Tibial nerve (tissue), 4 donors: Measurements from ENCODE around the gene REC114. TPM values are rescaled to one million over a fixed set of nuclear protein-coding genes. Genes with fewer than 3 reads are reported as not detected.

Experiments
- DNase-seq, 2 donors: peaks; one replicate each; pipeline ENCODE4 v3.0.0-alpha.2; 2019; ENCODE audit warnings: low spot score in 2 of 2
- H3K27ac ChIP-seq, 4 donors: fragments of 200-600 bp; sonication (generic) in 3 of 4; one replicate each; pipeline ENCODE4 v1.5.1; 2017 to 2019; ENCODE audit warnings: mild to moderate bottlenecking in 1 of 4
- H3K27me3 ChIP-seq, 2 donors: fragments of 200-600 bp; sonication (generic) in 1 of 2; one replicate each; pipeline versions ENCODE4 v1.5.1 to v1.6.0; 2017 to 2019
- H3K36me3 ChIP-seq, 3 donors: fragments of 200-600 bp; sonication (generic); one replicate each; pipeline ENCODE4 v1.5.1; 2018 to 2019
- H3K4me1 ChIP-seq, 4 donors: fragments of 200-600 bp; sonication (generic) in 3 of 4; one replicate each; pipeline ENCODE4 v1.5.1; 2017 to 2019
- H3K4me3 ChIP-seq, 4 donors: fragments of 200-600 bp; sonication (generic) in 3 of 4; one replicate each; pipeline ENCODE4 v1.5.1; 2017 to 2019; ENCODE audit warnings: mild to moderate bottlenecking in 1 of 4, moderate library complexity in 1 of 4
- H3K9me3 ChIP-seq, 4 donors: fragments of 200-600 bp; sonication (generic) in 3 of 4; one replicate each; pipeline ENCODE4 v1.5.1; 2017 to 2019
- EP300 ChIP-seq, 2 donors: sonication (generic); formaldehyde crosslinking; IDR thresholded peaks; one replicate each; pipeline ENCODE4 v1.6.1; 2017; ENCODE audit warnings: antibody characterized with exemption in 2 of 2, mild to moderate bottlenecking in 1 of 2
- POLR2A ChIP-seq, 2 donors: fragments of 450-650 bp; IDR thresholded peaks; one replicate each; pipeline ENCODE4 v1.6.1; 2017; ENCODE audit warnings: antibody characterized with exemption in 2 of 2, mild to moderate bottlenecking in 2 of 2, moderate library complexity in 2 of 2
- WGBS, 2 donors: methylation state at CpG; one replicate each; pipeline ENCODE4 v1.1.5; 2018; 5-methylcytosine and 5-hydroxymethylcytosine counted together
- total RNA-seq, 4 donors: library from RNA; depleted of rRNA; stranded (reverse); fragments of >200 nt; gene quantifications; one replicate each; pipeline ENCODE4 v1.1.0, GENCODE V29; 2016
- TF ChIP-seq, protein P1 (sequence below), 5 experiments: fragments of 200-600 bp in 3 of 5; fragments of 450-650 bp in 2 of 5; sonication (generic) in 3 of 5; IDR thresholded peaks; one replicate each; pipeline ENCODE4 v1.5.1; 2016 to 2019; ENCODE audit warnings: antibody characterized with exemption in 5 of 5, mild to moderate bottlenecking in 3 of 5, moderate library complexity in 2 of 5

Gene REC114
- total RNA-seq, 4 donors from 2014 or later, result not detected

- no peaks in the 10 kb centered on the region for H3K27me3 ChIP-seq
- no peaks in the 10 kb centered on the region for H3K9me3 ChIP-seq
- TF ChIP-seq POLR2A (IDR thresholded peaks at IDR 0.05), result no peak
- no peak overlapping the region for H3K4me3 ChIP-seq
- no peak overlapping the region for H3K27ac ChIP-seq
- no peaks in the 10 kb centered on the region for H3K4me1 ChIP-seq
- no peaks in the 10 kb centered on the region for H3K36me3 ChIP-seq
- DNase-seq, result no peak
- WGBS, 2 donors, result 50 to 86% methylated on average over 1 of the region's 1 CpG
Measured at GRCh38 chr15:73515527-73515926, 72.6 kb downstream of the REC114 start.

DNA sequence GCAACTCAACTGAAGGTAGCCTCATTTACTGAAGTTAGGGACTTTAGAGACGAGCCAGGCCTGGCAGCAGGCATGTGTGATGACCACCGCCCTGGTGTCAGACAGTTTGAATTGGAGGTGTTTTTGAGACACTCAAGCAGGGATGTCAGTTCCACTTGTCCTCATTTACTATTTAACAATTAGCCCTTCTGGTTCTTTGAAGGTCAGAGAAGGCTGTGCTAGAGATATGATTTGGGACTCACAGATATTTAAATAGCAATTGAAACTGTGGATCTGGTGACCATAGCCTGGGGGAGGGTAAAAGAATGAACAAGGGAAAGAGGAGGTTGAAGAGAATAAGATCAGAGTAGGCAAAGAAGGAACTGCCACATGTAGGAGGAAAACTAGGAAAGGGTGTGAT is 74.6 kb downstream of the REC114 start:
- Histone ChIP-seq H3K27ac (no peak overlapping the region), H3K9me3 (no peaks in the 10 kb centered on the region), H3K4me1 (no peaks in the 10 kb centered on the region), H3K27me3 (no peaks in the 10 kb centered on the region), H3K36me3 (no peaks in the 10 kb centered on the region), H3K4me3 (no peak overlapping the region)
- TF ChIP-seq, protein P1, sequence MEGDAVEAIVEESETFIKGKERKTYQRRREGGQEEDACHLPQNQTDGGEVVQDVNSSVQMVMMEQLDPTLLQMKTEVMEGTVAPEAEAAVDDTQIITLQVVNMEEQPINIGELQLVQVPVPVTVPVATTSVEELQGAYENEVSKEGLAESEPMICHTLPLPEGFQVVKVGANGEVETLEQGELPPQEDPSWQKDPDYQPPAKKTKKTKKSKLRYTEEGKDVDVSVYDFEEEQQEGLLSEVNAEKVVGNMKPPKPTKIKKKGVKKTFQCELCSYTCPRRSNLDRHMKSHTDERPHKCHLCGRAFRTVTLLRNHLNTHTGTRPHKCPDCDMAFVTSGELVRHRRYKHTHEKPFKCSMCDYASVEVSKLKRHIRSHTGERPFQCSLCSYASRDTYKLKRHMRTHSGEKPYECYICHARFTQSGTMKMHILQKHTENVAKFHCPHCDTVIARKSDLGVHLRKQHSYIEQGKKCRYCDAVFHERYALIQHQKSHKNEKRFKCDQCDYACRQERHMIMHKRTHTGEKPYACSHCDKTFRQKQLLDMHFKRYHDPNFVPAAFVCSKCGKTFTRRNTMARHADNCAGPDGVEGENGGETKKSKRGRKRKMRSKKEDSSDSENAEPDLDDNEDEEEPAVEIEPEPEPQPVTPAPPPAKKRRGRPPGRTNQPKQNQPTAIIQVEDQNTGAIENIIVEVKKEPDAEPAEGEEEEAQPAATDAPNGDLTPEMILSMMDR (IDR thresholded peaks at IDR 0.05), result no peak
- no peak for TF ChIP-seq EP300 (IDR thresholded peaks at IDR 0.05)
- TF ChIP-seq POLR2A (IDR thresholded peaks at IDR 0.05), result no peak
- DNase-seq, result no peak
- WGBS, 2 donors, result 80 to 89% methylated on average over 2 of the region's 2 CpGs

- Histone ChIP-seq H3K4me1 (no peaks in the 10 kb centered on the region), H3K9me3 (no peaks in the 10 kb centered on the region)
- 30 to 33% methylated on average over 3 of the region's 3 CpGs for WGBS, 2 donors
Measured at GRCh38 chr15:73518180-73518862, 75.4 kb downstream of the REC114 start.

DNA sequence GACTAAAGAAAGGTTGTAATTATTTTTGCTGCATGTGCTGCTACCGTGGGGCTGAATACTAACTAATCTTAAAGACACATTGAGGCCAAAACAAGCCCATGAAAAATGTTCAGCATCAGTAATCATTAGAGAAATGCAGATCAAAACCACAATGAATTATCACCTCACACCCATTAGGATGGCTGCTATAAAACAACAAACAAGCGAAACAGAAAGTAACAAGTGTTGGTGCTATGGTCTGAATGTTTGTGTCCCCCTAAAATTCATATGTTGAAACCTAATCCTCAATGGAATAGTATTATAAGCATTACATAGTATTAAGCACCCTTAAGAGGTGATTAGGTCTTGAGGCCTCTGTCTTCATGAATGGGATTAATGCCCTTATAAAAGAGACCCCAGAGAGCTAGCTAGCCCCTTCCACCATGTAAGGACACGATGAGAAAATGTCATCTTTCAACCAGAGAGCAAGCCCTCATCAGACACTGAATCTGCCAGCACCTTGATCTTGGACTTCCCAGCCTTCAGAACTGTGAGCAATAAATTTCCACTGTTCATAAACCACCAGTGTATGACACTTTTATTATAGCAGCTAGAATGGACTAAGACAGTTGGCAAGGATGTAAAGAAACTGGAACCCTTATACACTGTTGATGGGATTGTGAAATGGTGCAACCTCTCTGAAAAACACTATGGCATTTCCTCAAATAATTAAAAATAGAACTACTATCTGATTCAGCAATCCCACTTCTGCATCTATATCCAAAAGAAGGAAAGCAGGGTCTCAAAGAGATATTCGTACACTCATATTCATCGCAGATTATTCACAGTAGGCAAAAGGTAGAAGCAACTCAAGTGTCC is 76.1 kb downstream of the REC114 start:
- no peaks in the 10 kb centered on the region for H3K36me3 ChIP-seq
- TF ChIP-seq EP300 (IDR thresholded peaks at IDR 0.05), result no peak
- no peaks in the 10 kb centered on the region for H3K9me3 ChIP-seq
- no peak overlapping the region for H3K27ac ChIP-seq
- no peak for DNase-seq
- no peaks in the 10 kb centered on the region for H3K4me1 ChIP-seq
- WGBS, 2 donors, result 71 to 78% methylated on average over 5 of the region's 5 CpGs
- H3K27me3 ChIP-seq, result no peaks in the 10 kb centered on the region
- H3K4me3 ChIP-seq, result no peak overlapping the region

More at GRCh38 chr15:73518180-73518862, 75.4 kb downstream of the REC114 start:
- H3K36me3 ChIP-seq, result no peaks in the 10 kb centered on the region
- TF ChIP-seq, protein P1 (IDR thresholded peaks at IDR 0.05), result no peak
- no peak for TF ChIP-seq EP300 (IDR thresholded peaks at IDR 0.05)
- H3K27ac ChIP-seq, result no peak overlapping the region
- DNase-seq, result no peak
- H3K4me3 ChIP-seq, result no peak overlapping the region
- H3K27me3 ChIP-seq, result no peaks in the 10 kb centered on the region

DNA sequence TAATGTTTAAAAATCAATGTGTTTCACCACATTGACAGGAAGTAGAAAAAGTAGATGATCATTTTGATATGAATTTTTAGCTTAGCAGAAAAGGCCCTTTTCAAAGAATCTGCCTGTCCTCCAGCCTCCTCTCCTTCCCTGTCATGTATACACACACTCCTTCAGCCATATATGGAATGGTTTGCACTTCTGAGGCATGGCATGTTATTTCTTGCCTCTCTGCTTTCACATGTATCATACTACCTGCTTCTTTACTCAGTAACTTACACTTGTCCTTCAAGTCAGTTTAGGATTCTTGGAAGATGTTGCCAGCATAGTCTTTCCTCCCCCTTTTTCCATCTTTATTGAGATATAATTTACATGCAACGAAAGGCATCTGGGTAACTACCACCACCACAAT is 79.0 kb downstream of the REC114 start:
- Histone ChIP-seq H3K9me3 (no peaks in the 10 kb centered on the region), H3K4me1 (no peaks in the 10 kb centered on the region), H3K27ac (no peak overlapping the region), H3K4me3 (no peak overlapping the region), H3K27me3 (no peaks in the 10 kb centered on the region), H3K36me3 (no peaks in the 10 kb centered on the region)
- WGBS, 2 donors, result 85 to 90% methylated on average over 1 of the region's 1 CpG
- TF ChIP-seq, protein P1 (IDR thresholded peaks at IDR 0.05), result no peak
- no peak for TF ChIP-seq POLR2A (IDR thresholded peaks at IDR 0.05)
- TF ChIP-seq EP300 (IDR thresholded peaks at IDR 0.05), result no peak
- no peak for DNase-seq

DNA sequence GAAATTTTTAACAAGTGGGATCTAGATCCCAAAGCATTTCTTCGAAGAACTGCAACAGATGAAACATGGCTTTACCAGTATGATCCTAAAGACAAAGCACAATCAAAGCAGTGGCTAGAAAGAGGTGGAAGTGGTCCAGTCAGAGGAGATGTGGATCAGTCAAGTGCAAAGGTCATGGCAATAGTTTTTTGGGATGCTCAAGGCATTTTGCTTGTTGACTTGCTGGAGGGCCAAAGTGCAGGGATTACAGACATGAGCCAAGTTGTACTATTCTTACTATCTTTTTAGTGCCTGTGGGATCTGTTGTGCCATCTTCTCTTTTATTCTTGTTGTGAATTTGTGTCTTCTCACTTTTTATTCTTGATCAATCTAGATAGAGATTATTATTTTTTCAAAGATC is 82.0 kb downstream of the REC114 start:
- H3K4me3 ChIP-seq, result no peak overlapping the region
- whole genome bisulfite sequencing, 2 donors, result 91 to 94% methylated on average over 1 of the region's 1 CpG
- H3K4me1 ChIP-seq, result no peaks in the 10 kb centered on the region
- no peaks in the 10 kb centered on the region for H3K27me3 ChIP-seq
- no peaks in the 10 kb centered on the region for H3K36me3 ChIP-seq
- DNase-seq, result no peak
- no peak overlapping the region for H3K27ac ChIP-seq
- TF ChIP-seq POLR2A (IDR thresholded peaks at IDR 0.05), result no peak
- no peak for TF ChIP-seq EP300 (IDR thresholded peaks at IDR 0.05)
- TF ChIP-seq, protein P1 (IDR thresholded peaks at IDR 0.05), result no peak
- H3K9me3 ChIP-seq, result no peaks in the 10 kb centered on the region
